GM23338 (cell line): Measurements from ENCODE around the gene AGFG2. TPM values are rescaled to one million over a fixed set of nuclear protein-coding genes. Genes with fewer than 3 reads are reported as not detected.

Experiments used
- ATAC-seq: fragments of 200-7000 bp; cut with Tn5 transposase; 3 replicates; pipeline ENCODE4 v1.9.1; 2020
- DNase-seq: peaks from one replicate; pipeline ENCODE4 v3.0.0-alpha.2; 2015; ENCODE audit warnings: low spot score
- H2AFZ ChIP-seq: fragments of 200-600 bp; sonication (generic); 2 replicates; pipeline ENCODE4 v1.8.0; 2016; ENCODE audit warnings: antibody characterized with exemption, mild to moderate bottlenecking, moderate library complexity
- H3F3A ChIP-seq: fragments of 200-600 bp; sonication (generic); replicated peaks from 2 replicates; pipeline ENCODE4 v1.8.0; 2017; ENCODE audit warnings: antibody characterized with exemption, mixed run types, low read depth
- H3K27ac ChIP-seq: fragments of 200-600 bp; sonication (generic); 2 replicates; pipeline ENCODE4 v1.6.1; 2016; ENCODE audit warnings: low read depth
- H3K27me3 ChIP-seq: fragments of 200-600 bp; sonication (generic); 2 replicates; pipeline ENCODE4 v1.8.0; 2016; ENCODE audit warnings: mild to moderate bottlenecking, mixed run types, moderate library complexity; ENCODE audit not compliant: insufficient read depth
- H3K36me3 ChIP-seq: fragments of 200-600 bp; sonication (generic); 2 replicates; pipeline ENCODE4 v1.8.0; 2016; ENCODE audit warnings: mild to moderate bottlenecking; ENCODE audit not compliant: insufficient read depth
- H3K4me1 ChIP-seq: fragments of 200-600 bp; sonication (generic); 2 replicates; pipeline ENCODE4 v1.8.0; 2016; ENCODE audit warnings: mild to moderate bottlenecking, moderate library complexity; ENCODE audit not compliant: insufficient read depth
- H3K4me2 ChIP-seq: fragments of 200-600 bp; sonication (generic); 2 replicates; pipeline ENCODE4 v1.7.1; 2017; ENCODE audit warnings: mixed run types
- H3K4me3 ChIP-seq: fragments of 200-600 bp; sonication (generic); 2 replicates; pipeline ENCODE4 v1.6.1; 2016; ENCODE audit warnings: mixed run types
- H3K79me2 ChIP-seq: fragments of 200-600 bp; sonication (generic); replicated peaks from 2 replicates; pipeline ENCODE4 v1.8.0; 2017; ENCODE audit warnings: mild to moderate bottlenecking; ENCODE audit not compliant: insufficient read depth
- H3K9me2 ChIP-seq: fragments of 200-600 bp; sonication (generic); 2 replicates; pipeline ENCODE4 v1.8.0; 2017; ENCODE audit not compliant: insufficient read depth
- H4K20me1 ChIP-seq: fragments of 200-600 bp; sonication (generic); replicated peaks from 2 replicates; pipeline ENCODE4 v1.8.0; 2017; ENCODE audit warnings: mild to moderate bottlenecking; ENCODE audit not compliant: insufficient read depth
- H3K27ac Mint-ChIP-seq: 2 replicates; pipeline ENCODE4 v1.8.0; 2020; ENCODE audit warnings: inconsistent platforms, mild to moderate bottlenecking, moderate library complexity, mixed read lengths
- H3K27me3 Mint-ChIP-seq: 3 replicates; pipeline ENCODE4 v1.8.0; 2022; ENCODE audit warnings: low read depth, mild to moderate bottlenecking, moderate library complexity, mixed read lengths, inconsistent platforms; ENCODE audit not compliant: insufficient read depth, poor library complexity
- H3K36me3 Mint-ChIP-seq: 3 replicates; pipeline ENCODE4 v1.8.0; 2021; ENCODE audit warnings: low read depth, mild to moderate bottlenecking, inconsistent platforms, moderate library complexity, mixed read lengths
- H3K4me1 Mint-ChIP-seq: 3 replicates; pipeline ENCODE4 v1.8.0; 2020; ENCODE audit warnings: mild to moderate bottlenecking, inconsistent platforms, mixed read lengths
- H3K4me3 Mint-ChIP-seq: 3 replicates; pipeline ENCODE4 v1.8.0; 2021; ENCODE audit warnings: moderate library complexity, mild to moderate bottlenecking, inconsistent platforms, mixed read lengths
- H3K9me3 Mint-ChIP-seq: 3 replicates; pipeline ENCODE4 v1.8.0; 2020; ENCODE audit warnings: moderate library complexity, mild to moderate bottlenecking, inconsistent platforms, mixed read lengths
- CREB1 ChIP-seq: fragments of 250-450 bp; sonication (Bioruptor Pico); IDR thresholded peaks from 2 replicates; pipeline ENCODE4 v1.5.0; 2020; ENCODE audit warnings: low read depth, mild to moderate bottlenecking, moderate library complexity
- CTCF ChIP-seq, 2 experiments: fragments of 200-600 bp in 1 of 2; sonication (generic) in 1 of 2; conservative IDR thresholded peaks; 2 replicates each; pipeline versions ENCODE4 v1.5.1 to v1.6.1; 2016 to 2017; ENCODE audit warnings: antibody characterized with exemption in 2 of 2, low read depth in 2 of 2, mild to moderate bottlenecking in 2 of 2, moderate library complexity in 1 of 2
- ETS1 ChIP-seq: IDR thresholded peaks from 2 replicates; pipeline ENCODE4 v1.6.1; 2016; ENCODE audit warnings: antibody characterized with exemption
- EZH2 ChIP-seq: fragments of 200-600 bp; sonication (generic); IDR thresholded peaks from one replicate; pipeline ENCODE4 v1.8.0; 2017; ENCODE audit warnings: antibody characterized with exemption, mild to moderate bottlenecking, low read depth; ENCODE audit not compliant: unreplicated experiment
- EZH2phosphoT487 ChIP-seq: fragments of 200-600 bp; sonication (generic); IDR thresholded peaks from one replicate; pipeline ENCODE4 v1.8.1; 2018; ENCODE audit warnings: antibody characterized with exemption; ENCODE audit not compliant: unreplicated experiment
- JUNB ChIP-seq: IDR thresholded peaks from one replicate; pipeline ENCODE4 v1.6.1; 2016; ENCODE audit warnings: antibody characterized with exemption; ENCODE audit not compliant: unreplicated experiment
- POLR2AphosphoS5 ChIP-seq: IDR thresholded peaks from 2 replicates; pipeline ENCODE4 v1.6.1; 2016; ENCODE audit warnings: antibody characterized with exemption, low read depth
- ZNF114 ChIP-seq: fragments of 250-450 bp; sonication (Bioruptor Pico); IDR thresholded peaks from 2 replicates; pipeline ENCODE4 v1.5.0; 2020; ENCODE audit warnings: mild to moderate bottlenecking, moderate library complexity
- ZNF331 ChIP-seq: fragments of 250-450 bp; sonication (Bioruptor Pico); IDR thresholded peaks from 2 replicates; pipeline ENCODE4 v1.5.0; 2020; ENCODE audit warnings: low read depth, mild to moderate bottlenecking, moderate library complexity
- polyA plus RNA-seq: library from polyadenylated mRNA; unstranded; fragments of >200 nt; fragmentation: Nextera tagmentation; extraction: Ambion mirVana; gene quantifications from 2 replicates; pipeline ENCODE4 v1.2.1, GENCODE V29; 2016
- total RNA-seq: library from RNA; depleted of rRNA; stranded (reverse); fragments of >200 nt; shearing (Covaris generic); gene quantifications from 2 replicates; pipeline ENCODE4 v1.2.3, GENCODE V29; 2014
- TF ChIP-seq, protein P1 (sequence below): IDR thresholded peaks from one replicate; pipeline ENCODE4 v1.6.1; 2018; ENCODE audit warnings: antibody characterized with exemption; ENCODE audit not compliant: unreplicated experiment
- TF ChIP-seq, protein P2 (sequence below): fragments of 250-450 bp; sonication (Bioruptor Pico); IDR thresholded peaks from 2 replicates; pipeline ENCODE4 v1.5.0; 2020; ENCODE audit warnings: mild to moderate bottlenecking, moderate library complexity

AGFG2 gene
- total and polyA plus RNA-seq, 2 experiments from 2014 or later, result 2.3 to 8.9 TPM

DNA sequence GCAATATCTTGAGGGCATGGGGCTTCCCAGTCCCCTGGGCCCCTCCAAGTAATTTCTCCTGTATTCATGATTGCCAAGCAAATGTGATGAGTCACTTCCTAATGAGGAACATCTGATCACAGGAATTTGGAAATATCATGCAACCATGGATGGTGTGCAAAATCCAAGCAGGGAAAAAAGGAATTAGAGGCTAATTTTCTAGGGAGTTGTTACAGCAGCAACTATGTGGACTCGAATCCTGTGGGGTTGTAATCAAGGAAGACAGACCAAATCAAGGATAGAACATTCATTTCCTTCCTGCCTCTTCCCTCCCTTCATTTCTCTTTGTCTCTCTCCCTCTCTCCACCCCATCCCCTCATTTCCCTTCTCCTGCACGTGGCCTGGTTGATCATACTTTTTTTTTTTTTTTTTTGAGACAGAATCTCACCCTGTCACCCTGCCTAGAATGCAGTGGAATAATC lies 23.9 kb upstream of the AGFG2 start (continued):
- TF ChIP-seq POLR2AphosphoS5 (no peak), EZH2phosphoT487 (no peak)
- TF ChIP-seq, protein P1, sequence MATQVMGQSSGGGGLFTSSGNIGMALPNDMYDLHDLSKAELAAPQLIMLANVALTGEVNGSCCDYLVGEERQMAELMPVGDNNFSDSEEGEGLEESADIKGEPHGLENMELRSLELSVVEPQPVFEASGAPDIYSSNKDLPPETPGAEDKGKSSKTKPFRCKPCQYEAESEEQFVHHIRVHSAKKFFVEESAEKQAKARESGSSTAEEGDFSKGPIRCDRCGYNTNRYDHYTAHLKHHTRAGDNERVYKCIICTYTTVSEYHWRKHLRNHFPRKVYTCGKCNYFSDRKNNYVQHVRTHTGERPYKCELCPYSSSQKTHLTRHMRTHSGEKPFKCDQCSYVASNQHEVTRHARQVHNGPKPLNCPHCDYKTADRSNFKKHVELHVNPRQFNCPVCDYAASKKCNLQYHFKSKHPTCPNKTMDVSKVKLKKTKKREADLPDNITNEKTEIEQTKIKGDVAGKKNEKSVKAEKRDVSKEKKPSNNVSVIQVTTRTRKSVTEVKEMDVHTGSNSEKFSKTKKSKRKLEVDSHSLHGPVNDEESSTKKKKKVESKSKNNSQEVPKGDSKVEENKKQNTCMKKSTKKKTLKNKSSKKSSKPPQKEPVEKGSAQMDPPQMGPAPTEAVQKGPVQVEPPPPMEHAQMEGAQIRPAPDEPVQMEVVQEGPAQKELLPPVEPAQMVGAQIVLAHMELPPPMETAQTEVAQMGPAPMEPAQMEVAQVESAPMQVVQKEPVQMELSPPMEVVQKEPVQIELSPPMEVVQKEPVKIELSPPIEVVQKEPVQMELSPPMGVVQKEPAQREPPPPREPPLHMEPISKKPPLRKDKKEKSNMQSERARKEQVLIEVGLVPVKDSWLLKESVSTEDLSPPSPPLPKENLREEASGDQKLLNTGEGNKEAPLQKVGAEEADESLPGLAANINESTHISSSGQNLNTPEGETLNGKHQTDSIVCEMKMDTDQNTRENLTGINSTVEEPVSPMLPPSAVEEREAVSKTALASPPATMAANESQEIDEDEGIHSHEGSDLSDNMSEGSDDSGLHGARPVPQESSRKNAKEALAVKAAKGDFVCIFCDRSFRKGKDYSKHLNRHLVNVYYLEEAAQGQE, result no peak

DNA sequence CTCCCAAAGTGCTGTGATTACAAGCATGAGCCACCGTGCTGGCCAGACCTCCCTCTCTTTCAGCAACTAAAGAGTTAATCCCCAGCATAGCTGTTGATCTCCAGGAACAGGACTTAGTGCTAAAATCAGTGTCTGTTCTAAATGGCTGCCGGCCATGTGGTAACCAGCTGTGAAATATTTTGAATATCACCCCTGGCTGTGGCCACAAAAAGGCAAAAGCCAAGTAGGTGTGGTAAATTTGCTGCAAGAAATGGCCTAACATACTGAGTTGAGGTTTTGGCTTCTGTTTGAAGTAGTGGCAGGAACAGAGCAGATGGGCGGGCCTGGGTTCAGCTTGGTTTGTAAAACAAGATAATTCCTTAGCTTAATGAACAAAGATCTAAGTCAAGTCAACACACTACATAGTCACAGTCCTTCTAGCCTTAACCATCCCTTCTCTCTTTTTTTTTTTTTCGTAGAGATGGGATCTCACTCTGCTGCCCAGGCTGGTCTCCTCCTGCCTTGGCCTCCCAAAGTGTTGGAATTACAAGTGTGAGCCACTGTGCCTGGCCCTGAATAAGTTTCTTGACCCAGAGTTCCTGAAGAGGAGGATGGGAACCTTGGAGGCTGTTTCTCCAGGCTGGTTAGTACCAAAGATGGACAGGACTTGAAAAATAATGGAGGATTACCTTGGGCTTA lies 22.7 kb upstream of the AGFG2 start:
- Histone ChIP-seq H3K4me1 (0 out of 2 replicates have a peak, but pooled peaks cover 3% of the 10 kb centered on the region), H3F3A (no peaks in the 10 kb centered on the region), H3K27ac (no peak overlapping the region), H2AFZ (peak overlapping the region; percentile 40; the same call in 1 of the 2 replicates), H4K20me1 (no peaks in the 10 kb centered on the region), H3K4me3 (no peak overlapping the region), H3K4me2 (no peak overlapping the region), H3K79me2 (no peaks in the 10 kb centered on the region), H3K9me2 (no peaks in the 10 kb centered on the region), H3K27me3 (no peaks in the 10 kb centered on the region), H3K36me3 (no peaks in the 10 kb centered on the region)
- Mint-ChIP-seq H3K27me3 (peaks cover 4% of the 10 kb centered on the region), H3K4me1 (no peaks in the 10 kb centered on the region), H3K4me3 (no peak overlapping the region), H3K27ac (no peak overlapping the region), H3K36me3 (no peaks in the 10 kb centered on the region), H3K9me3 (no peaks in the 10 kb centered on the region; the same call in 2 of the 3 replicates)
- DNase-seq (peak; percentile 25), ATAC-seq (peak; percentile 43; the same call in 2 of the 3 replicates)
- TF ChIP-seq ETS1 (no peak), POLR2AphosphoS5 (no peak), EZH2 (no peak), ZNF331 (CRISPR knock-in tag) (no peak), EZH2phosphoT487 (no peak), ZNF114 (CRISPR knock-in tag) (no peak), CREB1 (CRISPR knock-in tag) (no peak), JUNB (no peak), CTCF (conservative IDR thresholded peaks at IDR 0.05; ENCODE audit: low read depth in 2 of 2) (no peak)
- TF ChIP-seq, protein P2, sequence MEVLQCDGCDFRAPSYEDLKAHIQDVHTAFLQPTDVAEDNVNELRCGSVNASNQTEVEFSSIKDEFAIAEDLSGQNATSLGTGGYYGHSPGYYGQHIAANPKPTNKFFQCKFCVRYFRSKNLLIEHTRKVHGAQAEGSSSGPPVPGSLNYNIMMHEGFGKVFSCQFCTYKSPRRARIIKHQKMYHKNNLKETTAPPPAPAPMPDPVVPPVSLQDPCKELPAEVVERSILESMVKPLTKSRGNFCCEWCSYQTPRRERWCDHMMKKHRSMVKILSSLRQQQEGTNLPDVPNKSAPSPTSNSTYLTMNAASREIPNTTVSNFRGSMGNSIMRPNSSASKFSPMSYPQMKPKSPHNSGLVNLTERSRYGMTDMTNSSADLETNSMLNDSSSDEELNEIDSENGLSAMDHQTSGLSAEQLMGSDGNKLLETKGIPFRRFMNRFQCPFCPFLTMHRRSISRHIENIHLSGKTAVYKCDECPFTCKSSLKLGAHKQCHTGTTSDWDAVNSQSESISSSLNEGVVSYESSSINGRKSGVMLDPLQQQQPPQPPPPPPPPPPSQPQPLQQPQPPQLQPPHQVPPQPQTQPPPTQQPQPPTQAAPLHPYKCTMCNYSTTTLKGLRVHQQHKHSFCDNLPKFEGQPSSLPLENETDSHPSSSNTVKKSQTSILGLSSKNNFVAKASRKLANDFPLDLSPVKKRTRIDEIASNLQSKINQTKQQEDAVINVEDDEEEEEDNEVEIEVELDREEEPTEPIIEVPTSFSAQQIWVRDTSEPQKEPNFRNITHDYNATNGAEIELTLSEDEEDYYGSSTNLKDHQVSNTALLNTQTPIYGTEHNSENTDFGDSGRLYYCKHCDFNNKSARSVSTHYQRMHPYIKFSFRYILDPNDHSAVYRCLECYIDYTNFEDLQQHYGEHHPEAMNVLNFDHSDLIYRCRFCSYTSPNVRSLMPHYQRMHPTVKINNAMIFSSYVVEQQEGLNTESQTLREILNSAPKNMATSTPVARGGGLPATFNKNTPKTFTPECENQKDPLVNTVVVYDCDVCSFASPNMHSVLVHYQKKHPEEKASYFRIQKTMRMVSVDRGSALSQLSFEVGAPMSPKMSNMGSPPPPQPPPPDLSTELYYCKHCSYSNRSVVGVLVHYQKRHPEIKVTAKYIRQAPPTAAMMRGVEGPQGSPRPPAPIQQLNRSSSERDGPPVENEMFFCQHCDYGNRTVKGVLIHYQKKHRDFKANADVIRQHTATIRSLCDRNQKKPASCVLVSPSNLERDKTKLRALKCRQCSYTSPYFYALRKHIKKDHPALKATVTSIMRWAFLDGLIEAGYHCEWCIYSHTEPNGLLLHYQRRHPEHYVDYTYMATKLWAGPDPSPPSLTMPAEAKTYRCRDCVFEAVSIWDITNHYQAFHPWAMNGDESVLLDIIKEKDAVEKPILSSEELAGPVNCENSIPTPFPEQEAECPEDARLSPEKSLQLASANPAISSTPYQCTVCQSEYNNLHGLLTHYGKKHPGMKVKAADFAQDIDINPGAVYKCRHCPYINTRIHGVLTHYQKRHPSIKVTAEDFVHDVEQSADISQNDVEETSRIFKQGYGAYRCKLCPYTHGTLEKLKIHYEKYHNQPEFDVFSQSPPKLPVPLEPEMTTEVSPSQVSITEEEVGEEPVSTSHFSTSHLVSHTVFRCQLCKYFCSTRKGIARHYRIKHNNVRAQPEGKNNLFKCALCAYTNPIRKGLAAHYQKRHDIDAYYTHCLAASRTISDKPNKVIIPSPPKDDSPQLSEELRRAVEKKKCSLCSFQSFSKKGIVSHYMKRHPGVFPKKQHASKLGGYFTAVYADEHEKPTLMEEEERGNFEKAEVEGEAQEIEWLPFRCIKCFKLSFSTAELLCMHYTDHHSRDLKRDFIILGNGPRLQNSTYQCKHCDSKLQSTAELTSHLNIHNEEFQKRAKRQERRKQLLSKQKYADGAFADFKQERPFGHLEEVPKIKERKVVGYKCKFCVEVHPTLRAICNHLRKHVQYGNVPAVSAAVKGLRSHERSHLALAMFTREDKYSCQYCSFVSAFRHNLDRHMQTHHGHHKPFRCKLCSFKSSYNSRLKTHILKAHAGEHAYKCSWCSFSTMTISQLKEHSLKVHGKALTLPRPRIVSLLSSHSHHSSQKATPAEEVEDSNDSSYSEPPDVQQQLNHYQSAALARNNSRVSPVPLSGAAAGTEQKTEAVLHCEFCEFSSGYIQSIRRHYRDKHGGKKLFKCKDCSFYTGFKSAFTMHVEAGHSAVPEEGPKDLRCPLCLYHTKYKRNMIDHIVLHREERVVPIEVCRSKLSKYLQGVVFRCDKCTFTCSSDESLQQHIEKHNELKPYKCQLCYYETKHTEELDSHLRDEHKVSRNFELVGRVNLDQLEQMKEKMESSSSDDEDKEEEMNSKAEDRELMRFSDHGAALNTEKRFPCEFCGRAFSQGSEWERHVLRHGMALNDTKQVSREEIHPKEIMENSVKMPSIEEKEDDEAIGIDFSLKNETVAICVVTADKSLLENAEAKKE (CRISPR knock-in tag), result no peak
